Measurements from ENCODE around the gene LMNB1.
"Not testable (repeated sequence)": the region's sequence is repeated elsewhere in the genome, so short reads cannot be mapped to it uniquely, and the experiment has no call there.

The LMNB1 gene

GRCh38 chr5:126778675-126779403 lies 1.9 kb downstream of the LMNB1 start:
- DNase-seq: peak; percentile 22

GRCh38 chr5:126780165-126780827 lies 3.4 kb downstream of the LMNB1 start:
- peak; percentile 47 for DNase-seq

- DNase-seq: not testable (repeated sequence)
These were observed 11.5 kb downstream of the LMNB1 start for GRCh38 chr5:126788409-126788808.

- DNase-seq: no peak
These were observed 16.2 kb downstream of the LMNB1 start for GRCh38 chr5:126793097-126793496.

- not testable (repeated sequence) for DNase-seq
These were observed 16.7 kb downstream of the LMNB1 start for GRCh38 chr5:126793648-126794047.

GRCh38 chr5:126794157-126794828 lies 17.4 kb downstream of the LMNB1 start:
- DNase-seq: no peak

- no peak for DNase-seq
These were observed 22.8 kb downstream of the LMNB1 start for GRCh38 chr5:126799780-126800179.

GRCh38 chr5:126801174-126801991 lies 24.4 kb downstream of the LMNB1 start:
- no peak for DNase-seq

- DNase-seq: no peak
These were observed 25.0 kb downstream of the LMNB1 start for GRCh38 chr5:126801992-126802294.

- DNase-seq: no peak
These were observed 28.1 kb downstream of the LMNB1 start for GRCh38 chr5:126805063-126805462.

GRCh38 chr5:126808521-126808988 lies 31.6 kb downstream of the LMNB1 start:
- DNase-seq: no peak

GRCh38 chr5:126809916-126810315 lies 33.0 kb downstream of the LMNB1 start:
- no peak for DNase-seq

- no peak for DNase-seq
These were observed 33.9 kb downstream of the LMNB1 start for GRCh38 chr5:126810596-126811380.

- DNase-seq: no peak
These were observed 34.7 kb downstream of the LMNB1 start for GRCh38 chr5:126811515-126812198.

- no peak for DNase-seq
These were observed 35.2 kb downstream of the LMNB1 start for GRCh38 chr5:126812199-126812570.

GRCh38 chr5:126813799-126814198 lies 36.9 kb downstream of the LMNB1 start:
- not testable (repeated sequence) for DNase-seq

- no peak for DNase-seq
These were observed 37.9 kb downstream of the LMNB1 start for GRCh38 chr5:126814721-126815404.

- DNase-seq: no peak
These were observed 39.7 kb downstream of the LMNB1 start for GRCh38 chr5:126816649-126817048.

GRCh38 chr5:126818736-126819135 lies 41.8 kb downstream of the LMNB1 start:
- DNase-seq: no peak

- DNase-seq: no peak
These were observed 42.3 kb downstream of the LMNB1 start for GRCh38 chr5:126819253-126819652.

GRCh38 chr5:126826619-126827215 lies 49.8 kb downstream of the LMNB1 start:
- no peak for DNase-seq
